ENCODE measurements around the gene NID2. TPM values are rescaled to one million over a fixed set of nuclear protein-coding genes. Genes with fewer than 3 reads are reported as not detected.

Gene NID2
- total and polyA plus RNA-seq, 2 of the 4 experiments (the other 2 are of a cell fraction), result 101 to 303 TPM

GRCh38 chr14:52054678-52055077 is 14.2 kb downstream of the NID2 start:
- Histone ChIP-seq H3K79me1 (ENCODE audit: low read depth in 1 of 2, low read length in 2 of 2) (peaks cover 35 to 71% of the 10 kb centered on the region in 2 experiments), H4K20me1 (ENCODE audit: insufficient read depth, low read length) (peaks cover 34% of the 10 kb centered on the region), H3K9ac (ENCODE audit: low read depth, low read length) (no peak overlapping the region), H2BK5ac (ENCODE audit: low read depth, low read length, poor library complexity, severe bottlenecking) (peak overlapping the region; percentile 72), H3K27ac (ENCODE audit: insufficient read depth, low read length) (peak overlapping the region; percentile 66; the same call in 1 of the 2 replicates), H4K91ac (ENCODE audit: insufficient read depth, low read depth, low read length) (peak overlapping the region; percentile 70; the same call in 1 of the 2 replicates), H2BK120ac (ENCODE audit: low read depth, low read length) (peak overlapping the region; percentile 61; the same call in 1 of the 2 replicates), H3K4me2 (ENCODE audit: low read depth, low read length) (no peak overlapping the region), H3K18ac (ENCODE audit: low read depth, low read length) (no peak overlapping the region), H3K9me3 (ENCODE audit: control insufficient read depth, insufficient read depth, low read length) (no peaks in the 10 kb centered on the region), H4K5ac (ENCODE audit: low read depth, low read length) (no peak overlapping the region), H2BK20ac (ENCODE audit: low read depth, low read length) (peak overlapping the region; percentile 30; the same call in 1 of the 2 replicates), H2AK5ac (ENCODE audit: low read depth, low read length) (peak overlapping the region; percentile 17; the same call in 1 of the 2 replicates), H3K27me3 (ENCODE audit: control insufficient read depth, insufficient read depth, low read length) (no peaks in the 10 kb centered on the region), H3K23ac (ENCODE audit: low read depth, low read length) (peak overlapping the region; percentile 61; the same call in 1 of the 2 replicates), H4K8ac (ENCODE audit: low read depth in 2 of 2, low read length in 2 of 2) (peak overlapping the region in 1 of 2 experiments; percentile 54; a peak in 2 of 4 replicates), H3K4me3 (ENCODE audit: insufficient read depth, low read depth, low read length) (no peak overlapping the region), H3K4me1 (ENCODE audit: control insufficient read depth, insufficient read depth, low read length) (peaks cover 35% of the 10 kb centered on the region), H3K9me1 (ENCODE audit: insufficient read depth, low read length) (peaks cover 34% of the 10 kb centered on the region), H3K4ac (ENCODE audit: low read depth, low read length) (peak overlapping the region; percentile 78), H3K56ac (ENCODE audit: extremely low read depth, insufficient read depth, low read length) (no peak overlapping the region), H2BK15ac (ENCODE audit: low read depth, low read length) (peak overlapping the region; percentile 59; the same call in 1 of the 3 replicates), H2AK9ac (replicated peaks; ENCODE audit: low read depth, low read length, poor library complexity) (no peak overlapping the region), H3K14ac (replicated peaks; ENCODE audit: low read depth, low read length) (peak overlapping the region; percentile 87), H2AFZ (replicated peaks; ENCODE audit: low read length, poor library complexity) (no peak overlapping the region), H3K36me3 (ENCODE audit: control insufficient read depth, insufficient read depth, low read length) (peaks cover 49% of the 10 kb centered on the region)
- intact Hi-C loops (cut with micrococcal nuclease) (no loop called here), in situ Hi-C loops (cut with MboI; ENCODE audit: low sequenced_read_pairs) (no loop called here), dilution Hi-C loops (cut with HindIII; ENCODE audit: low sequenced_read_pairs, unreplicated experiment) (no loop called here)
- ChIA-PET CTCF (interaction anchor here (0.6 kb wide), 1 partner anchor 27 kb away, joined by 5 read pairs; no protein-coding TSS in a partner anchor), POLR2A (ENCODE audit: unreplicated experiment) (no interaction called here)
- no peak for DNase-seq
- no CpG with 5 or more reads among the region's 1 CpG for WGBS, 2 experiments (ENCODE audit: extremely low coverage in 2 of 2, insufficient read length in 1 of 2)
- BruUV-seq (replicated peaks), result no TSS peak
- ATAC-seq (ENCODE audit: low read depth), result no peak
- TF ChIP-seq FOS (IDR thresholded peaks at IDR 0.05; ENCODE audit: low read depth, low read length) (no peak), NFE2L2 (IDR thresholded peaks at IDR 0.05; ENCODE audit: low read depth, low read length) (no peak), MAZ (IDR thresholded peaks at IDR 0.05; ENCODE audit: borderline replicate concordance, low read depth, low read length) (no peak), MAFK (IDR thresholded peaks at IDR 0.05; ENCODE audit: low read depth, low read length) (peak; percentile 67), POLR2A (IDR thresholded peaks at IDR 0.05; ENCODE audit: low read depth, low read length) (no peak)
